ENCODE measurements around the gene DHODH.

DNA sequence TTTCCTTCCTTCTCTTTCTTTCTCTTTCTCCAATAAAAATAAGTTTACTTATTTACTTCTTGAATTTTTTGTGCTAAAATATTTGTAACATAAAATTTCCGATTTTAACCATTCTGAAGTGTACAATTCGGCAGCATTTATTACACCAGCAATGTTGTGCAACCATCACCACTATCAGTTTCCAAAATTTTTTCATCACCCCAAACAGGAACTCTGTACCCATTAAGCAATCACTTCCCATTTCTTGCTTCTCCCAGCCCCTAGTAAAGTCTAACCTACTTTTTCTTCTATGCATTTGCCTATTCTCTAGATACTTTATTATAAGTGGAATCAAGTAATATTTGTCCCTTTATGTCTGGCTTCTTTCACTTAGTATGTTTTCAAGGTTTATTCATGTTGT, 43.3 kb downstream of the DHODH start:
- TF ChIP-seq, protein P1, sequence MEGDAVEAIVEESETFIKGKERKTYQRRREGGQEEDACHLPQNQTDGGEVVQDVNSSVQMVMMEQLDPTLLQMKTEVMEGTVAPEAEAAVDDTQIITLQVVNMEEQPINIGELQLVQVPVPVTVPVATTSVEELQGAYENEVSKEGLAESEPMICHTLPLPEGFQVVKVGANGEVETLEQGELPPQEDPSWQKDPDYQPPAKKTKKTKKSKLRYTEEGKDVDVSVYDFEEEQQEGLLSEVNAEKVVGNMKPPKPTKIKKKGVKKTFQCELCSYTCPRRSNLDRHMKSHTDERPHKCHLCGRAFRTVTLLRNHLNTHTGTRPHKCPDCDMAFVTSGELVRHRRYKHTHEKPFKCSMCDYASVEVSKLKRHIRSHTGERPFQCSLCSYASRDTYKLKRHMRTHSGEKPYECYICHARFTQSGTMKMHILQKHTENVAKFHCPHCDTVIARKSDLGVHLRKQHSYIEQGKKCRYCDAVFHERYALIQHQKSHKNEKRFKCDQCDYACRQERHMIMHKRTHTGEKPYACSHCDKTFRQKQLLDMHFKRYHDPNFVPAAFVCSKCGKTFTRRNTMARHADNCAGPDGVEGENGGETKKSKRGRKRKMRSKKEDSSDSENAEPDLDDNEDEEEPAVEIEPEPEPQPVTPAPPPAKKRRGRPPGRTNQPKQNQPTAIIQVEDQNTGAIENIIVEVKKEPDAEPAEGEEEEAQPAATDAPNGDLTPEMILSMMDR (IDR thresholded peaks at IDR 0.05) = no peak
- no peak for TF ChIP-seq POLR2AphosphoS5 (IDR thresholded peaks at IDR 0.05)

Data from gastroesophageal sphincter (tissue), 3 donors.